Measurements from ENCODE around the gene MACROD2.

Gene MACROD2

GRCh38 chr20:15865553-15865952, 1870.2 kb downstream of the MACROD2 start:
- DNase-seq, result no peak

GRCh38 chr20:15866916-15867730, 1871.8 kb downstream of the MACROD2 start:
- no peak for DNase-seq

DNA sequence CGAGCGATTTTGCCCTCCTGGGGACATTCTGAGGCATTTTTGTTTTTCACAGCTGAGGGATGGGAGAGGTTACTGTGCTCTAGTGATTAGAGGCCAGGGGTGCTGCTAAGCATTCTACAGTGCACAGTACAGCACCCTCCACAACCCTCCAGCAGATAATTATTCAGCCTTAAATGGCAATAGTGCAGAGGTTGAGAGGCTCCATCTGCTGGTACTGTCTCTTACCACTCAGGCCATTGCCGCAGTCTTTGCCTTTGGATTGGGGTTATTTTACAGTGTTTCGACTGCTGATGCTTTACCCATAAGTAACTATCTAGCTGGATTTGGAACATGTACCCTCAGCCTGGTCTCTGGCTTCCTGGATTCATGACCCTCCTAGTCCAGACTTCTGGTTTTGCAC, 1872.6 kb downstream of the MACROD2 start:
- DNase-seq, result no peak

GRCh38 chr20:15875446-15875845, 1880.1 kb downstream of the MACROD2 start:
- no peak for DNase-seq

- no peak for DNase-seq
Observed at GRCh38 chr20:15882553-15882952, 1887.2 kb downstream of the MACROD2 start.

- no peak for DNase-seq
Observed at GRCh38 chr20:15886250-15886649, 1890.9 kb downstream of the MACROD2 start.

- no peak for DNase-seq
Observed at GRCh38 chr20:15887387-15887786, 1892.1 kb downstream of the MACROD2 start.

GRCh38 chr20:15889061-15889460, 1893.7 kb downstream of the MACROD2 start:
- no peak for DNase-seq

GRCh38 chr20:15889514-15890256, 1894.4 kb downstream of the MACROD2 start:
- DNase-seq, result no peak

DNA sequence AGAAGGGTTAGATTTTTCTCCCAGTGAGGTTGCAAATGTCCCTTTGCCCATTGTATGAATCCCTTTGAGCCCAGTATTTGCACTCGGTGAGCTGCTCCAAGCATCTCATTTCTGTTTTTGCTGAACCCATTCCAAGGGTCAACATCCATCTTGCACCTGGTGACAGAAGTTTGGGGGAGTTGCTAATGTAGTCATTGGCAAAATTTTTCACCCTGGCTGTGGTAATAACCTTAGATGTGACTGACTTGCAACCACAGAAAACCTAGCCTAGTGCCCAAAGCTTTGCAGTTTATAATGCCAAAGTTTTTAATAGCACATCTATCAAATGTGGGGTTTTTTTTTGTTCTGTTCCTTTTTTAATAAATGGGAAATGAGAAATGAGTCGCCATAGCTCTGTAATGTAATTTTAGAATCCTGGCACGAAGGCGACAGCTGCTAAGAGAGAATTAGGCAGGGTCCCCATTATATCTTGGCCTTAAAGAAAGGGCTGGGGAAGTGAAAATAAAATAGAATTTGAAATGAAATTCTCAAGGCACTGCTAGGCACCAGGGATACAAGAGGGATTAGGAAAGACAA, 1895.2 kb downstream of the MACROD2 start:
- DNase-seq, result no peak

DNA sequence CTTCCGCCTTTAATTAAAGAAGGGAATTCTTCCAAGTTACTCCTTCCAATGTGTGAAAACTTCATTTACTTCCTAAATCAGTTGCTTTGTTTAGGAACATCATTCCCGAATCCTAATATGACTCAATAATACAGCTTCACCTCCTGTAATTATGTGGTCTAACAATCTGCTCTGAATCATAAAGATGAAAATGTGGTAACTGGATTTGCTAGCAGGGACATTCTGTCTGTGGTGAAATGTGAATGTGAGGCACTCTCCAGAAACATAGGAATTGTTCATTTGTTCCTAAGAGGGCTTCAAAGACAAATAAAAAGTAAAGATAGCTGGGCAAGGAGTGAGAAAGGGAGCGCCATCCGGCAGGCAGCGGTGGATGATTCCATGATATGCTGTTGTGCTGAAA, 1899.8 kb downstream of the MACROD2 start:
- no peak for DNase-seq

DNA sequence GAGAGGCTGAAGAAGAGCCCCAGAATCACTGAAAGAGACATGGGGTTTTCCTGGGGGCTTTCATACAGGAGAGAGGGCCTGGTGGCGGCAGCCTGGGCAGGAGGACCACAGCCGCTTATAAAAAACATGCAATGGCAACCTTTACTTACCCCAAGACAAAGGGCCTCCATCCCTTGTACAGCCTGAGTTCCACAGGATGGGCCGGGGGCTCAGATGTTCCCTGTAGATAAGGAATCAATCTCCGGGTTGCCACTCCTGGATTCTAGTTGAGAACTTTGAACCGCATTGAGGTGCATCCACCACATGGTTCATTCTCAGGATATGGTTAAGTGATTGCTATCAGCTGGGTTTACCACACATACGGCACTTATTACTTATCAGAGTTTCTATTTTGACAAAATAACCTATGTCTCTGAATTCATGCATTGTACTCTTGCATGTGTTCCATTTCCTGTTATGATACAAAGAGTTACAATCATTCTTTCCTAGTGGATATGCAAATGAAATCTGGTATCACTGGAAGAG, 1900.3 kb downstream of the MACROD2 start:
- DNase-seq, result no peak

DNA sequence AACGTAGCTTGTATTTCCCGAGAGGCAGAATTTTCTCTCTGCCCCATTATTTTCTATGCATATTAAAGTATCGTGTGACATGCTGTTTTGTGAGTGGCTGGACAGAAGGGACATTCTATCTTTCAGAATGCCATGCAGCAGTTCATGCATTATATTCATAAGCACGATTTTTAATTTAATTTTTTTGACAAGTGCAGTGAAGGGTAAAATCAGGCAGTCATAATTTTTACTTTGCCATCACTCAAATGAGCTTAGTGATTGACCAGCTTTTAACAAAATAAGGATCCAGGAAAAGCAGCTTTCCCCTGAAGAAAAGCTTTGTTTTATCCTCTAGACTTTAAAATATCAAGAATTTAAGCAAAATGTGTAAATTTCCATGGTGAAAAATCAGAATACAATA, 1904.7 kb downstream of the MACROD2 start:
- no peak for DNase-seq

DNA sequence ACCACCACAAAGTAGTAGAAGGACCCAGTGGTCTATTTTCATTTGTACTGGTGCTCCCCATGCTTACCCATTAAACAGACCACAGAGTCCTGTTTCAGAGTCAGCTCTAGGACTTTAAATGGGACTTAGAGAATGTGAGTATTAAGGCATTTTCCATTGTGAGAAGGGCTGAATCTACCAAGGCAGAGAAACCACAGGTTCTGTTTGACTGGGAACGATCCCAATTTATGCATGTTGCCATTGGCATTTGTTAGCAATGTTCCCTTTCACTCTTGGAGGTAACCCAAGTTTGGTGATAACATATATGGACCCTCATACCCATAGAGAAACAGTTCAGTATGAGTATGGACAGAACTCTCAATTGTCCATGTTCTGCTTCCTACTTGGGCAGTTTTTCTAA, 1905.1 kb downstream of the MACROD2 start:
- no peak for DNase-seq

- no peak for DNase-seq
Observed at GRCh38 chr20:15902493-15902892, 1907.2 kb downstream of the MACROD2 start.

DNA sequence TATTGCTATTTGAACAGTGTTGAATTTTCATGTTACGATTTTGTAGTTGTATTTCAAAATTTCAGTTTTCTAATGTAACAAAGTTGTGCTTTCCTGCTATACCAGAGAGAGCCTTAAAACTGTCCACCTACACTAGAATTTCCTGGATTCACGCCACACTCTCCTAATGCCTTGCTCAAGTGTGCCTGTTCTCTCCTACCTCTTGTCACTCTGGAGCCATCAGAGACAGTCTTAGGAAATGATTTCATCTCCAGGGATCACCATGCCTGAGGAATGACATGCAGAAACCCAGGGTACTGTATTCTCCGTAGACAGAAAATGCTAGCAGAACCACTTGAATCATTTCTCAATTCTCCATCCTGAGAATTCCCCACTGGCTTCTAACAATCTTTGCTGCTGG, 1910.3 kb downstream of the MACROD2 start:
- DNase-seq, result no peak

DNA sequence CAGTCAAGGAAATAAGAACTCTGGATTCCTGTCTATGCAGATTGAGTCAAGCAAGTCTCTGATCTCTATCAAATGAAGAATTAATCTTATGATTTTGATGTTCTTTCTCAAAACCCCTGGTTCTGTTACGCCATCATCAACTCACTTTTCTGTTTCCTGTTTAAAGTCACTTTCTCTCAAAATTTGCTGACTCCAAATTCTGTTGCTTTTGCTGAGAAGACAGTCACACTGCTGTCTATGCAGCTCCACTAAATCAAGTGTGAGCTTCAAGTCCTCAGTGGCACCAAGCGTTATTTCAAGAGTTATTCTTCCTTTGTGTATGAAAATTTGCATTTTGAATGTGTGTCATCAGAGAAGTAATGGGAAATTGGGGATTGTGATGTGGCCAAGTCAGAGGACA, 1914.7 kb downstream of the MACROD2 start:
- no peak for DNase-seq

GRCh38 chr20:15911581-15911980, 1916.3 kb downstream of the MACROD2 start:
- DNase-seq, result no peak

DNA sequence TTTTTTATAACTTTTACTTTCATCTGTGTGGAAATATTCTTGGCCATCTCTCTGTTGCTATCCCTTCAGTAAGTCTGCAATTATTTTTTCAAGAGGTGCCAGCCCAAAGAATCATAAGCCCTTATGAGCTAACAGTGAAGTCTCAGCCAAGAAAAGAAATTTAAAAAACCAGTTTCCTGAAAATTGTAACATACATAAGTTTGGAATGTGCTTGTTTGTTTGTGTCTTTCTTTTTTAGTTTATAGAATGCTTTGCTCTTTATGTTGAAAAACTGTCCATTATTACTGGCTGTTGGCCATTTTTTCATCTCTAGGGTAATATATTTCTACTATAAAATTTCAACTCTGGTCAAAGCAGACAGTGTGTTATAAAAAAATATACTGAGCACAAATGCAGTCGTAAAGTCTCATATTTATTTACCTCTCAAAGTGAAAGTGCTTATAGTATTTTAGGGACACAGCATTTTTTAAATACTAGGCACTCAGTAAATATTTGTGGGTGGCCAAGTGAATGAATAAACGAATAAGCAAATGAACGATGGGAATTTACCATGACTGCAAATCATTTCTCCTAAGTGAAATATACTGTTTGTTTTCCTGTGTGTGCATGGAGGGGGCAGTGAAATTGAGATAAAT, 1918.2 kb downstream of the MACROD2 start:
- no peak for DNase-seq

- DNase-seq, result no peak
Observed at GRCh38 chr20:15916623-15917022, 1921.3 kb downstream of the MACROD2 start.

DNA sequence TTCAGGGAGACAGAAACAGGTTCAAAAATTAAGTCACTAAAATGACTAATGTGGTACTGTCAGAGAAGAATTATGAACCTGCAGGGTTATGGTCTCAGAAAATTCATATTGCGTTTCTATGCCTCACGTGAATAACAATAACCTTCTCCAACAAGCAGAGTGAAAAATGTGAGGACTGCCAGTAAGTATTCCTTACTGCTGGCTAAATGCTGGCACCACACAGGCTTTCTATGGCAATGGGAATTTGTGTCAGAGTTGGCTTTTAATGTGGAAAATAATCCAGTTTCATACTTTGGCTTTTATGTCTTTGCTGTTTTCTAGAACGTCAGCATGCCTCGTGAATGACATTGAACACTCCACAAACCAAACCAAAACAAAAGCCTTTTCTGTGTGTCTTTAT, 1922.0 kb downstream of the MACROD2 start:
- no peak for DNase-seq

DNA sequence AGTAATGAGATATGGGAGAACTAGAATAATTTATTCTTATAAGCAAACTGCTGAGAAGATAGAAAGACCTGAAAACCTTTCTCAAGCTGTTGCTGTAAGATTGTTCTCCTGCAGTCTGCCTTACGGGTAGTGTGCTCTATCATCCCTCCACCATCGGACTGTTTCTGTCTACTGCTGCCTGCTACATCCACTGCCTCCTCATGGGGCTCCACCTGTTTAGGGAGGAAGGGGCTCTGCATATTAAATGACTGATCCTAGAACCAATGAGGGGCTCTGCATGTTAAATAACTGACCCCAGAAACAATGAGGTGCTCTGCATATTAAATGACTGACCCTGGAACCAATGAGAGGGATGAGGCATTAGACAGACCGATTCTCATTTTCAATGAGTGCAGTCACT, 1923.3 kb downstream of the MACROD2 start:
- DNase-seq, result no peak

DNA sequence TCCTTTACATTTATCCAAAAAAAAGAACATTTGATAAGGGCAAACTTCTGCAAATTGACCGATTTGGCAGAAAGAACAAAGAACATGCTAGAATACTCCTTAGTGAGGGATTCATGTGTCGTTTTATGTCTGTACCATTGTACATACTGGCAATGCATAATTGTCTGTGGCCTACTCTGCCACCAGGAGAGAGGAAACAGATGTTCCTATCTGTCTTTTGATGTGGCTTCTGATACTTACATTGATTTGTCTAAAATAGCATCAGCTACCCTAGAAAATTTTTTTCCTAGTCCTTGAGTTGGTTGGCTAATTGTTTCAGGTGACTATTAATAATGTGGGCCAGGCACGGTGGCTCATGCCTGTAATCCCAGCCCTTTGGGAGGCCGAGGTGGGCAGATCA, 1923.8 kb downstream of the MACROD2 start:
- DNase-seq, result no peak
